A673 (cell line): ENCODE results near the gene HDAC2. TPM values are rescaled to one million over a fixed set of nuclear protein-coding genes. Genes with fewer than 3 reads are reported as not detected.

Experiments
- BruUV-seq: library from RNA; stranded (reverse); fragments of 400-500 nt; replicated peaks from 2 replicates; lab custom pipeline; 2021; lab: Mats Ljungman, UMichigan
- CTCF ChIA-PET: fragments of 300-600 bp; sonication (Branson Sonifier 250); formaldehyde crosslinking; loops from one replicate; lab custom pipeline; 2022; ENCODE audit warnings: antibody characterized with exemption; lab: Charles Lee
- POLR2A ChIA-PET: fragments of 300-600 bp; sonication (Branson Sonifier 250); formaldehyde crosslinking; loops from one replicate; lab custom pipeline; 2022; ENCODE audit warnings: antibody characterized with exemption; ENCODE audit not compliant: low non-redundant PET; lab: Charles Lee
- DNase-seq: peaks from one replicate; pipeline ENCODE4 v3.0.0-alpha.2; 2015; ENCODE audit warnings: low spot score
- H3K27ac ChIP-seq: fragments of 200-600 bp; sonication (generic); 2 replicates; pipeline ENCODE4 v1.5.1; 2016; ENCODE audit warnings: mixed run types, low read depth, mild to moderate bottlenecking, mixed read lengths, antibody characterized with exemption, low read length; ENCODE audit not compliant: poor library complexity, severe bottlenecking
- H3K27me3 ChIP-seq: fragments of 200-600 bp; sonication (generic); replicated peaks from 2 replicates; pipeline ENCODE4 v1.6.1; 2017; ENCODE audit warnings: mixed run types, low read depth, mild to moderate bottlenecking, mixed read lengths, antibody characterized with exemption, low read length; ENCODE audit not compliant: insufficient read depth, poor library complexity
- H3K36me3 ChIP-seq: fragments of 200-600 bp; sonication (generic); 2 replicates; pipeline ENCODE4 v1.6.1; 2016; ENCODE audit warnings: mixed run types, mild to moderate bottlenecking, mixed read lengths, antibody characterized with exemption, low read length; ENCODE audit not compliant: insufficient read depth, poor library complexity, severe bottlenecking
- H3K4me1 ChIP-seq: fragments of 200-600 bp; sonication (generic); 2 replicates; pipeline ENCODE4 v1.6.1; 2017; ENCODE audit warnings: mixed run types, mild to moderate bottlenecking, mixed read lengths, antibody characterized with exemption, low read length; ENCODE audit not compliant: insufficient read depth, poor library complexity, severe bottlenecking
- H3K4me3 ChIP-seq: fragments of 200-600 bp; sonication (generic); 2 replicates; pipeline ENCODE4 v1.5.1; 2016; ENCODE audit warnings: low read depth, mixed run types, mild to moderate bottlenecking, mixed read lengths, low read length; ENCODE audit not compliant: poor library complexity, severe bottlenecking
- H3K9me3 ChIP-seq: fragments of 200-600 bp; sonication (generic); 2 replicates; pipeline ENCODE4 v1.6.1; 2016; ENCODE audit warnings: mixed run types, low read depth, mild to moderate bottlenecking, mixed read lengths, antibody characterized with exemption, low read length; ENCODE audit not compliant: poor library complexity, severe bottlenecking
- CTCF ChIP-seq: fragments of 300-800, 200-600 bp; sonication (generic); conservative IDR thresholded peaks from 2 replicates; pipeline ENCODE4 v1.5.1; 2017; ENCODE audit warnings: low read depth, mild to moderate bottlenecking, antibody characterized with exemption, low read length, moderate library complexity, mixed read lengths
- EZH2 ChIP-seq: fragments of 200-600 bp; sonication (generic); IDR thresholded peaks from 2 replicates; pipeline ENCODE4 v1.6.1; 2017; ENCODE audit warnings: borderline replicate concordance, low read depth, mild to moderate bottlenecking, mixed read lengths, antibody characterized with exemption, low read length; ENCODE audit not compliant: poor library complexity, severe bottlenecking
- intact Hi-C: fragments of 100-400 bp; cut with micrococcal nuclease; formaldehyde crosslinking; loops from one replicate; pipeline ENCODE4 v1.10.0; 2022; ENCODE audit not compliant: unreplicated experiment
- total RNA-seq: library from RNA; stranded (reverse); gene quantifications from 2 replicates; pipeline ENCODE4 v1.2.3, GENCODE V29; 2021

The HDAC2 gene
- total RNA-seq, 1 experiment from 2014 or later, result 257 TPM

- Histone ChIP-seq H3K27me3 (no peaks in the 10 kb centered on the region), H3K9me3 (peaks cover under 1% of the 10 kb centered on the region), H3K4me1 (no peaks in the 10 kb centered on the region), H3K36me3 (no peaks in the 10 kb centered on the region), H3K27ac (no peak overlapping the region), H3K4me3 (no peak overlapping the region)
- no peak for DNase-seq
- ChIA-PET POLR2A (interaction anchor here (0.6 kb wide), 1 partner anchor 10 kb away, joined by 3 read pairs; no protein-coding TSS in a partner anchor), CTCF (interaction anchor here (0.6 kb wide), 1 partner anchor 10 kb away, joined by 3 read pairs; no protein-coding TSS in a partner anchor)
- BruUV-seq, result no TSS peak
- intact Hi-C loops, result no loop called here
- TF ChIP-seq EZH2 (no peak), CTCF (no peak)
These were observed 46.6 kb downstream of the HDAC2 start for GRCh38 chr6:113924312-113924723.

- H3K4me1 ChIP-seq, result no peaks in the 10 kb centered on the region
- H3K4me3 ChIP-seq, result no peak overlapping the region
- DNase-seq, result no peak
- no peaks in the 10 kb centered on the region for H3K36me3 ChIP-seq
- BruUV-seq, result no TSS peak
- POLR2A ChIA-PET, result no interaction called here
- no peak for TF ChIP-seq CTCF
- no peak overlapping the region for H3K27ac ChIP-seq
- intact Hi-C loops, result no loop called here
- H3K9me3 ChIP-seq, result no peaks in the 10 kb centered on the region
- no peaks in the 10 kb centered on the region for H3K27me3 ChIP-seq
- CTCF ChIA-PET, result no interaction called here
These were observed 47.4 kb downstream of the HDAC2 start for GRCh38 chr6:113923526-113923925.

- no peaks in the 10 kb centered on the region for H3K36me3 ChIP-seq
- DNase-seq, result no peak
- no peaks in the 10 kb centered on the region for H3K4me1 ChIP-seq
- no peaks in the 10 kb centered on the region for H3K9me3 ChIP-seq
- no TSS peak for BruUV-seq
- H3K4me3 ChIP-seq, result no peak overlapping the region
- CTCF ChIA-PET, result no interaction called here
- intact Hi-C loops, result no loop called here
- H3K27me3 ChIP-seq, result no peaks in the 10 kb centered on the region
- POLR2A ChIA-PET, result no interaction called here
- no peak for TF ChIP-seq EZH2
- no peak for TF ChIP-seq CTCF
- H3K27ac ChIP-seq, result no peak overlapping the region
These were observed 49.5 kb downstream of the HDAC2 start for GRCh38 chr6:113921299-113921904.
